GM12878 (cell line): Measurements from ENCODE around the gene SNX21. TPM values are rescaled to one million over a fixed set of nuclear protein-coding genes. Genes with fewer than 3 reads are reported as not detected.

Experiments
- ATAC-seq: fragments of 200-7000 bp; cut with Tn5 transposase; 3 replicates; pipeline ENCODE4 v1.9.1; 2020; ENCODE audit warnings: mild to moderate bottlenecking, moderate library complexity
- BruUV-seq: library from RNA; stranded (reverse); fragments of 400-500 nt; replicated peaks from 2 replicates; lab custom pipeline; 2021; lab: Mats Ljungman, UMichigan
- CTCF ChIA-PET: fragments of 300-600 bp; sonication (Branson Sonifier 250); formaldehyde crosslinking; extraction: SDS; loops from one replicate; lab custom pipeline; 2021; ENCODE audit warnings: inconsistent platforms; lab: Yijun Ruan, JAX
- POLR2A ChIA-PET: fragments of 350-600 bp; formaldehyde crosslinking; extraction: SDS; loops from one replicate; lab custom pipeline; 2021; ENCODE audit warnings: inconsistent platforms; lab: Charles Lee
- RAD21 ChIA-PET: fragments of 300-600 bp; sonication (Branson Sonifier 250); formaldehyde crosslinking; loops from one replicate; lab custom pipeline; 2023; ENCODE audit warnings: antibody characterized with exemption; ENCODE audit not compliant: unreplicated experiment; lab: Charles Lee
- SMC1A ChIA-PET: fragments of 300-600 bp; sonication (Branson Sonifier 250); formaldehyde crosslinking; loops from one replicate; lab custom pipeline; 2023; ENCODE audit not compliant: unreplicated experiment, uncharacterized antibody; lab: Charles Lee
- DNase-seq: peaks from one replicate; pipeline ENCODE4 v3.0.0-alpha.2; 2011; ENCODE audit warnings: low read depth, low spot score
- FAIRE-seq: peaks from 3 replicates; lab custom pipeline; 2011; peaks lifted over from hg19 to GRCh38; lab: Jason Lieb, UNC
- H2AFZ ChIP-seq: 2 replicates; pipeline ENCODE4 v1.6.0; 2011; ENCODE audit warnings: low read depth, low read length, control low read depth; ENCODE audit not compliant: control insufficient read depth
- H3K27ac ChIP-seq: 2 replicates; pipeline ENCODE4 v1.5.1; 2011; ENCODE audit warnings: control low read depth; ENCODE audit not compliant: control insufficient read depth, insufficient read depth
- H3K27me3 ChIP-seq, 2 experiments: replicated peaks in 1 of 2; 2 replicates each; pipeline versions ENCODE4 v1.6.0 to v1.6.1; 2011; ENCODE audit warnings: low read length in 1 of 2; ENCODE audit not compliant: control insufficient read depth in 2 of 2, insufficient read depth in 2 of 2
- H3K36me3 ChIP-seq, 2 experiments: 2 replicates each; pipeline ENCODE4 v1.5.1; 2011; ENCODE audit warnings: low read length in 1 of 2; ENCODE audit not compliant: control insufficient read depth in 2 of 2, insufficient read depth in 2 of 2
- H3K4me1 ChIP-seq: 2 replicates; pipeline ENCODE4 v1.6.1; 2011; ENCODE audit warnings: mild to moderate bottlenecking, low read length, moderate library complexity, mixed read lengths; ENCODE audit not compliant: control insufficient read depth, insufficient read depth
- H3K4me2 ChIP-seq: 2 replicates; pipeline ENCODE4 v1.6.0; 2011; ENCODE audit warnings: control low read depth; ENCODE audit not compliant: control insufficient read depth, insufficient read depth
- H3K4me3 ChIP-seq: fragments of 200-600 bp; sonication (generic); 2 replicates; pipeline ENCODE4 v1.5.1; 2016
- H3K79me2 ChIP-seq: 2 replicates; pipeline ENCODE4 v1.6.0; 2011; ENCODE audit warnings: low read length; ENCODE audit not compliant: control insufficient read depth, insufficient read depth
- H3K9ac ChIP-seq: 2 replicates; pipeline ENCODE4 v1.8.0; 2011; ENCODE audit warnings: low read length, control low read depth, mixed read lengths; ENCODE audit not compliant: control insufficient read depth, insufficient read depth
- H3K9me3 ChIP-seq: replicated peaks from 3 replicates; pipeline ENCODE4 v1.5.1; 2011; ENCODE audit warnings: mild to moderate bottlenecking, low read length; ENCODE audit not compliant: control insufficient read depth, insufficient read depth
- H4K20me1 ChIP-seq: 2 replicates; pipeline ENCODE4 v1.6.0; 2011; ENCODE audit not compliant: control insufficient read depth, insufficient read depth
- CBX3 ChIP-seq: fragments of 200-600 bp; sonication (generic); IDR thresholded peaks from 2 replicates; pipeline ENCODE4 v1.6.1; 2016; ENCODE audit warnings: low read depth, borderline replicate concordance
- CREM ChIP-seq: IDR thresholded peaks from 2 replicates; pipeline ENCODE4 v1.6.1; 2014; ENCODE audit warnings: antibody characterized with exemption, low read depth
- NRF1 ChIP-seq: conservative IDR thresholded peaks from 2 replicates; pipeline ENCODE4 v1.6.1; 2011; ENCODE audit warnings: mild to moderate bottlenecking, low read depth, low read length, improper control_type of control experiment
- POLR2AphosphoS2 ChIP-seq: IDR thresholded peaks from 2 replicates; pipeline ENCODE4 v1.6.1; 2011; ENCODE audit warnings: low read depth, mild to moderate bottlenecking, low read length, improper control_type of control experiment, moderate library complexity
- RELB ChIP-seq: fragments of 450-650 bp; IDR thresholded peaks from 2 replicates; pipeline ENCODE4 v1.6.1; 2017; ENCODE audit warnings: low read depth, mild to moderate bottlenecking, moderate library complexity
- STAT1 ChIP-seq: fragments of 450-650 bp; conservative IDR thresholded peaks from 2 replicates; pipeline ENCODE4 v1.6.1; 2014; ENCODE audit warnings: antibody characterized with exemption, mild to moderate bottlenecking
- USF1 ChIP-seq: IDR thresholded peaks from 2 replicates; pipeline ENCODE4 v1.6.1; 2011; ENCODE audit warnings: borderline replicate concordance, low read depth, mild to moderate bottlenecking, moderate library complexity, mixed read lengths, low read length; ENCODE audit not compliant: insufficient read depth; ENCODE audit errors: extremely low read length
- YY1 ChIP-seq: IDR thresholded peaks from 2 replicates; pipeline ENCODE4 v1.6.1; 2011; ENCODE audit warnings: low read depth, mild to moderate bottlenecking, low read length
- ZNF687 ChIP-seq: fragments of 450-650 bp; IDR thresholded peaks from 2 replicates; pipeline ENCODE4 v1.6.1; 2017; ENCODE audit warnings: mild to moderate bottlenecking, moderate library complexity
- WGBS: methylation state at CpG from one replicate; pipeline ENCODE4 v1.1.6; 2016; ENCODE audit warnings: low lambda C conversion rate; ENCODE audit not compliant: insufficient replicate concordance, insufficient coverage; ENCODE audit errors: missing lambda C conversion rate; 5-methylcytosine and 5-hydroxymethylcytosine counted together
- in situ Hi-C: fragments of 300-500 bp; cut with MboI; formaldehyde crosslinking; loops from 9 replicates; pipeline ENCODE4 v1.14.3; 2018; ENCODE audit warnings: mixed read lengths
- intact Hi-C: fragments of 100-400 bp; cut with micrococcal nuclease; formaldehyde crosslinking; loops from one replicate; pipeline ENCODE4 v1.14.2; 2022; ENCODE audit not compliant: unreplicated experiment
- polyA plus RNA-seq, 11 experiments: library from polyadenylated mRNA; depleted of rRNA in 4 of 11; unstranded in 6 of 11; stranded (reverse) in 5 of 11; fragments of >200 nt; fragmentation: Nextera tagmentation in 4 of 11; fragmentation: Illumina TruSeq in 1 of 11; extraction: Ambion mirVana in 4 of 11; extraction: Trizol in 1 of 11; gene quantifications; 1 replicate in 1 of 11; 2 replicates in 10 of 11; pipeline versions ENCODE4 v1.2.1 to v1.2.3, GENCODE V29; 2011 to 2016; ENCODE audit warnings: inconsistent platforms in 2 of 11, missing spikeins in 2 of 11, low read depth in 1 of 11
- total RNA-seq, 4 experiments: library from RNA; depleted of rRNA in 3 of 4; stranded (reverse); fragments of >200 nt in 3 of 4; fragmentation: Illumina TruSeq in 1 of 4; extraction: Trizol in 1 of 4; gene quantifications; 2 replicates each; pipeline versions ENCODE4 v1.2.1 to v1.2.3, GENCODE V29; 2013 to 2021
- TF ChIP-seq, protein P1 (sequence below): fragments of 450-650 bp; IDR thresholded peaks from 2 replicates; pipeline ENCODE4 v1.6.1; 2018; ENCODE audit warnings: mild to moderate bottlenecking, low read depth, moderate library complexity; ENCODE audit not compliant: partially characterized antibody

SNX21 gene
- total and polyA plus RNA-seq, 10 of the 15 experiments (the other 5 are each of a cell fraction or from before 2014, with no cell fraction given), result 0.10 to 1.4 (median 0.57) TPM

DNA sequence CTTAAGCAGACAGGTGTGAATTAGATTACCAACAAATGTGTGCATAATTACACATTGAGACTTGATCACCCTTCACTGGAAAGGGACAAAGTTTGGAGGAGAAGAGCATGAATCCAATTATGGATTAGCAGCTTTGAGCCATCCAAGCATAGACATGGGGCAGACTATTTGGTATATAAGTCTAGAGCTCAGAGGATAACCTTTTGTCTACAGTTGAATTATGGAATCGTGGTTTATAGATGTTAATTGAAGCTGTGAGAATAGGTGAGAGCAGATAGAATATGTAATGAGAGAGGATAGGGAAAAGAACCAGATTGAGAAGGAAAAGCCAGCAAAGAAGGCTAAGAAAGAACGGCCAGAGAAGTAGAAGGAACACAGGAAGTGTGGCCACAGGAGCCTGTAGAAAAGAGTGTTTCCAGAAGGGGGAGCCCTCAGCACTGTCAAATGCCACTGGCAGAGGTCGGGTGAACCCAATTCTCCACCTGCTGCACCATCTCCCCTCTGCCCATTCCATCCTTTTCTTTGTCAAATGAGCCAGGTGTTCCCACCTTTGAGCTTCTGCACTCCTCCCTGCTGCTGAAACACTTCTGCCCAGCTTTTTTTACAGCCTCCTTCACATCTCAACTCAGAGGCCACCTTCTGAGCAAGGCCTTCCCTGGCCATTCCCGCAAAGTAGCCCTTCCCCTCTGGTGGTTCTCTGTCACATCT lies 34.5 kb upstream of the SNX21 start:
- no TSS peak for BruUV-seq
- no peaks in the 10 kb centered on the region for H4K20me1 ChIP-seq
- DNase-seq (no peak), FAIRE-seq (peak; percentile 47), ATAC-seq (peak; percentile 99)
- no peak overlapping the region for H3K4me3 ChIP-seq
- H3K9me3 ChIP-seq, result no peaks in the 10 kb centered on the region
- H3K79me2 ChIP-seq, result no peaks in the 10 kb centered on the region
- no peak overlapping the region for H3K27ac ChIP-seq
- H2AFZ ChIP-seq, result no peak overlapping the region
- no peak overlapping the region for H3K4me2 ChIP-seq
- intact Hi-C loops, result loop anchor here (1.0 kb wide), 1 partner anchor 164 kb away; no protein-coding TSS in a partner anchor
- no peaks in the 10 kb centered on the region for H3K4me1 ChIP-seq
- peaks cover 2 to 19% of the 10 kb centered on the region in 2 experiments for H3K36me3 ChIP-seq
- H3K9ac ChIP-seq, result no peak overlapping the region
- ChIA-PET POLR2A (interaction anchor here (0.7 to 1.1 kb wide), 4 partner anchors 58 to 438 kb away, joined by 3 read pairs; partner anchors contain the start of gene ACOT8), RAD21 (interaction anchor here (0.6 to 3.1 kb wide), 19 partner anchors 15 to 560 kb away, joined by 3 to 22 read pairs (median 3); partner anchors contain the start of genes ZNF335 and ZSWIM1), CTCF (interaction anchor here (0.6 to 5.0 kb wide), 55 partner anchors 8 to 822 kb away, joined by 3 to 120 read pairs (median 5); partner anchors contain the start of genes ACOT8, CTSA, NEURL2 and PCIF1), SMC1A (interaction anchor here (0.6 to 2.8 kb wide), 31 partner anchors 9 to 300 kb away, joined by 3 to 35 read pairs (median 3); partner anchors contain the start of genes CTSA, NEURL2 and PCIF1)
- 25% methylated on average over 4 of the region's 4 CpGs for WGBS
- H3K27me3 ChIP-seq, result no peaks in the 10 kb centered on the region
- in situ Hi-C loops, result no loop called here
- TF ChIP-seq POLR2AphosphoS2, result no peak
- TF ChIP-seq, protein P1, sequence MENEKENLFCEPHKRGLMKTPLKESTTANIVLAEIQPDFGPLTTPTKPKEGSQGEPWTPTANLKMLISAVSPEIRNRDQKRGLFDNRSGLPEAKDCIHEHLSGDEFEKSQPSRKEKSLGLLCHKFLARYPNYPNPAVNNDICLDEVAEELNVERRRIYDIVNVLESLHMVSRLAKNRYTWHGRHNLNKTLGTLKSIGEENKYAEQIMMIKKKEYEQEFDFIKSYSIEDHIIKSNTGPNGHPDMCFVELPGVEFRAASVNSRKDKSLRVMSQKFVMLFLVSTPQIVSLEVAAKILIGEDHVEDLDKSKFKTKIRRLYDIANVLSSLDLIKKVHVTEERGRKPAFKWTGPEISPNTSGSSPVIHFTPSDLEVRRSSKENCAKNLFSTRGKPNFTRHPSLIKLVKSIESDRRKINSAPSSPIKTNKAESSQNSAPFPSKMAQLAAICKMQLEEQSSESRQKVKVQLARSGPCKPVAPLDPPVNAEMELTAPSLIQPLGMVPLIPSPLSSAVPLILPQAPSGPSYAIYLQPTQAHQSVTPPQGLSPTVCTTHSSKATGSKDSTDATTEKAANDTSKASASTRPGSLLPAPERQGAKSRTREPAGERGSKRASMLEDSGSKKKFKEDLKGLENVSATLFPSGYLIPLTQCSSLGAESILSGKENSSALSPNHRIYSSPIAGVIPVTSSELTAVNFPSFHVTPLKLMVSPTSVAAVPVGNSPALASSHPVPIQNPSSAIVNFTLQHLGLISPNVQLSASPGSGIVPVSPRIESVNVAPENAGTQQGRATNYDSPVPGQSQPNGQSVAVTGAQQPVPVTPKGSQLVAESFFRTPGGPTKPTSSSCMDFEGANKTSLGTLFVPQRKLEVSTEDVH, result no peak
- TF ChIP-seq ZNF687, result no peak
- TF ChIP-seq USF1, result no peak
- TF ChIP-seq YY1, result 0 out of 2 replicates have a peak, but pooled peaks have one; percentile 44
- TF ChIP-seq CREM, result no peak
- no peak for TF ChIP-seq NRF1
- TF ChIP-seq CBX3, result no peak
- TF ChIP-seq RELB, result no peak
- no peak for TF ChIP-seq STAT1
